Loucy (cell line): Measurements from ENCODE around the gene UBTF.

Experiments used
- H2AFZ ChIP-seq: fragments of 200-600 bp; sonication (generic); 2 replicates; pipeline ENCODE4 v1.6.0; 2016; ENCODE audit warnings: antibody characterized with exemption, mild to moderate bottlenecking, low read length, moderate library complexity
- H3F3A ChIP-seq: fragments of 200-600 bp; 2 replicates; pipeline ENCODE4 v1.6.0; 2016; ENCODE audit warnings: antibody characterized with exemption, low read depth, mild to moderate bottlenecking
- H3K27me3 ChIP-seq: fragments of 200-600 bp; sonication (generic); 2 replicates; pipeline ENCODE4 v1.6.1; 2014; ENCODE audit warnings: low read length, mild to moderate bottlenecking; ENCODE audit not compliant: insufficient read depth, poor library complexity, severe bottlenecking
- H3K36me3 ChIP-seq: fragments of 200-600 bp; sonication (generic); 2 replicates; pipeline ENCODE4 v1.6.1; 2016; ENCODE audit warnings: low read length; ENCODE audit not compliant: insufficient read depth
- H3K4me1 ChIP-seq: fragments of 200-600 bp; sonication (generic); 2 replicates; pipeline ENCODE4 v1.5.1; 2014; ENCODE audit warnings: low read length, mild to moderate bottlenecking; ENCODE audit not compliant: insufficient read depth, poor library complexity, severe bottlenecking
- H3K4me2 ChIP-seq: fragments of 200-600 bp; sonication (generic); 2 replicates; pipeline ENCODE4 v1.6.0; 2014; ENCODE audit warnings: antibody characterized with exemption, low read length, low read depth, mild to moderate bottlenecking; ENCODE audit not compliant: poor library complexity, severe bottlenecking
- H3K4me3 ChIP-seq: fragments of 200-600 bp; sonication (generic); 2 replicates; pipeline ENCODE4 v1.5.1; 2014; ENCODE audit warnings: low read length, mild to moderate bottlenecking, mixed read lengths; ENCODE audit not compliant: poor library complexity, severe bottlenecking
- H3K79me2 ChIP-seq: fragments of 200-600 bp; sonication (generic); 2 replicates; pipeline ENCODE4 v1.6.1; 2014; ENCODE audit warnings: low read length; ENCODE audit not compliant: insufficient read depth
- H3K9ac ChIP-seq: fragments of 200-600 bp; sonication (generic); 2 replicates; pipeline ENCODE4 v1.6.0; 2014; ENCODE audit warnings: mild to moderate bottlenecking, low read depth, low read length, moderate library complexity; ENCODE audit not compliant: poor library complexity, severe bottlenecking
- H3K9me2 ChIP-seq: fragments of 200-600 bp; sonication (generic); replicated peaks from 2 replicates; pipeline ENCODE4 v1.6.1; 2016; ENCODE audit warnings: low read depth, low read length, mixed read lengths
- H3K9me3 ChIP-seq: fragments of 200-600 bp; sonication (generic); 2 replicates; pipeline ENCODE4 v1.6.1; 2014; ENCODE audit warnings: mild to moderate bottlenecking, antibody characterized with exemption, low read length, low read depth; ENCODE audit not compliant: insufficient read depth
- H4K20me1 ChIP-seq: fragments of 200-600 bp; sonication (generic); 2 replicates; pipeline ENCODE4 v1.6.0; 2014; ENCODE audit warnings: antibody characterized with exemption, low read length, mild to moderate bottlenecking; ENCODE audit not compliant: insufficient read depth, poor library complexity, severe bottlenecking
- CTCF ChIP-seq: fragments of 200-600 bp; sonication (generic); conservative IDR thresholded peaks from 2 replicates; pipeline ENCODE4 v1.5.1; 2014; ENCODE audit warnings: mild to moderate bottlenecking, antibody characterized with exemption, low read length
- EZH2phosphoT487 ChIP-seq: fragments of 200-600 bp; IDR thresholded peaks from 2 replicates; pipeline ENCODE4 v1.6.1; 2018; ENCODE audit warnings: antibody characterized with exemption, mild to moderate bottlenecking, moderate library complexity, borderline replicate concordance

UBTF gene

GRCh38 chr17:44249501-44250246 lies 30.2 kb upstream of the UBTF start:
- H3K36me3 ChIP-seq, result no peaks in the 10 kb centered on the region
- H3K27me3 ChIP-seq, result no peaks in the 10 kb centered on the region
- H3K4me1 ChIP-seq, result peaks cover 26% of the 10 kb centered on the region
- H3K9me2 ChIP-seq, result no peaks in the 10 kb centered on the region
- H3K4me3 ChIP-seq, result no peak overlapping the region
- no peaks in the 10 kb centered on the region for H3F3A ChIP-seq
- H2AFZ ChIP-seq, result no peak overlapping the region
- no peak overlapping the region for H3K9ac ChIP-seq
- H4K20me1 ChIP-seq, result no peaks in the 10 kb centered on the region
- H3K79me2 ChIP-seq, result no peaks in the 10 kb centered on the region
- no peak overlapping the region for H3K4me2 ChIP-seq
- H3K9me3 ChIP-seq, result no peaks in the 10 kb centered on the region
- TF ChIP-seq EZH2phosphoT487 (no peak), CTCF (no peak)

GRCh38 chr17:44247876-44248736 lies 28.6 kb upstream of the UBTF start:
- Histone ChIP-seq H3K4me1 (peaks cover 26% of the 10 kb centered on the region), H3K9me2 (no peaks in the 10 kb centered on the region), H3K4me2 (no peak overlapping the region), H3K79me2 (no peaks in the 10 kb centered on the region), H4K20me1 (no peaks in the 10 kb centered on the region), H3K27me3 (no peaks in the 10 kb centered on the region), H3K36me3 (no peaks in the 10 kb centered on the region), H3K9me3 (no peaks in the 10 kb centered on the region), H3K9ac (no peak overlapping the region), H3K4me3 (no peak overlapping the region), H2AFZ (no peak overlapping the region), H3F3A (no peaks in the 10 kb centered on the region)
- no peak for TF ChIP-seq CTCF
- TF ChIP-seq EZH2phosphoT487, result no peak

DNA sequence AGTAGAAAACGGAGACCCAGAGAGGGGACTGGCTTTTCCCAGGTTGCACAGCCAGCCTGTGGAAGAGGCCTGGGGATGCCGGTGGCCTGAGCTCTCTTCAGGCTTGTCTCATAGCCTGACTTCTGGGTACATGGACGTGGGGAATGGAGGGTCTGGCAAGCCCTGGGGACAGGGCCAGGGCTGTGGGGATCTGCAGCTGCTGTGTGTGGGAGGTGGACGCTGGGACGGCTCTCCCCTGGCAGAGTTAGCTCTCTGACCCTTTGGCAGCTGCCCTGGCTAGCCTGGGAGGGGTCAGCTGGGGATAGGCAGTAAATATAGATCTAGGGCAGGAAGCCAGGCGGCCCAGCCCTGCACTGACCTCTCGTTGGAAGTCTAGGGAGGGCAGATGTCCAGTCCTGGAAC lies 28.0 kb upstream of the UBTF start:
- Histone ChIP-seq H3K4me3 (no peak overlapping the region), H3F3A (no peaks in the 10 kb centered on the region), H3K27me3 (no peaks in the 10 kb centered on the region), H4K20me1 (no peaks in the 10 kb centered on the region), H3K79me2 (no peaks in the 10 kb centered on the region), H3K9me3 (no peaks in the 10 kb centered on the region), H3K9me2 (no peaks in the 10 kb centered on the region), H3K4me2 (peak overlapping the region; percentile 77), H3K4me1 (peaks cover 26% of the 10 kb centered on the region), H3K9ac (peak overlapping the region; percentile 50), H3K36me3 (no peaks in the 10 kb centered on the region), H2AFZ (peak overlapping the region; percentile 83; the same call in 1 of the 2 replicates)
- TF ChIP-seq CTCF, result no peak
- TF ChIP-seq EZH2phosphoT487, result no peak
